GM21528 (cell line): Measurements from ENCODE around the gene LEPR.
"Not testable (repeated sequence)": the region's sequence is repeated elsewhere in the genome, so short reads cannot be mapped to it uniquely, and the experiment has no call there.

ENCODE experiments used
- ATAC-seq: cut with Tn5 transposase; IDR thresholded peaks from one replicate; pipeline ENCODE4 v1.9.1; 2021; ENCODE audit warnings: mild to moderate bottlenecking, moderate library complexity; ENCODE audit not compliant: unreplicated experiment, low FRiP score

LEPR gene, protein sequence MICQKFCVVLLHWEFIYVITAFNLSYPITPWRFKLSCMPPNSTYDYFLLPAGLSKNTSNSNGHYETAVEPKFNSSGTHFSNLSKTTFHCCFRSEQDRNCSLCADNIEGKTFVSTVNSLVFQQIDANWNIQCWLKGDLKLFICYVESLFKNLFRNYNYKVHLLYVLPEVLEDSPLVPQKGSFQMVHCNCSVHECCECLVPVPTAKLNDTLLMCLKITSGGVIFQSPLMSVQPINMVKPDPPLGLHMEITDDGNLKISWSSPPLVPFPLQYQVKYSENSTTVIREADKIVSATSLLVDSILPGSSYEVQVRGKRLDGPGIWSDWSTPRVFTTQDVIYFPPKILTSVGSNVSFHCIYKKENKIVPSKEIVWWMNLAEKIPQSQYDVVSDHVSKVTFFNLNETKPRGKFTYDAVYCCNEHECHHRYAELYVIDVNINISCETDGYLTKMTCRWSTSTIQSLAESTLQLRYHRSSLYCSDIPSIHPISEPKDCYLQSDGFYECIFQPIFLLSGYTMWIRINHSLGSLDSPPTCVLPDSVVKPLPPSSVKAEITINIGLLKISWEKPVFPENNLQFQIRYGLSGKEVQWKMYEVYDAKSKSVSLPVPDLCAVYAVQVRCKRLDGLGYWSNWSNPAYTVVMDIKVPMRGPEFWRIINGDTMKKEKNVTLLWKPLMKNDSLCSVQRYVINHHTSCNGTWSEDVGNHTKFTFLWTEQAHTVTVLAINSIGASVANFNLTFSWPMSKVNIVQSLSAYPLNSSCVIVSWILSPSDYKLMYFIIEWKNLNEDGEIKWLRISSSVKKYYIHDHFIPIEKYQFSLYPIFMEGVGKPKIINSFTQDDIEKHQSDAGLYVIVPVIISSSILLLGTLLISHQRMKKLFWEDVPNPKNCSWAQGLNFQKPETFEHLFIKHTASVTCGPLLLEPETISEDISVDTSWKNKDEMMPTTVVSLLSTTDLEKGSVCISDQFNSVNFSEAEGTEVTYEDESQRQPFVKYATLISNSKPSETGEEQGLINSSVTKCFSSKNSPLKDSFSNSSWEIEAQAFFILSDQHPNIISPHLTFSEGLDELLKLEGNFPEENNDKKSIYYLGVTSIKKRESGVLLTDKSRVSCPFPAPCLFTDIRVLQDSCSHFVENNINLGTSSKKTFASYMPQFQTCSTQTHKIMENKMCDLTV

DNA sequence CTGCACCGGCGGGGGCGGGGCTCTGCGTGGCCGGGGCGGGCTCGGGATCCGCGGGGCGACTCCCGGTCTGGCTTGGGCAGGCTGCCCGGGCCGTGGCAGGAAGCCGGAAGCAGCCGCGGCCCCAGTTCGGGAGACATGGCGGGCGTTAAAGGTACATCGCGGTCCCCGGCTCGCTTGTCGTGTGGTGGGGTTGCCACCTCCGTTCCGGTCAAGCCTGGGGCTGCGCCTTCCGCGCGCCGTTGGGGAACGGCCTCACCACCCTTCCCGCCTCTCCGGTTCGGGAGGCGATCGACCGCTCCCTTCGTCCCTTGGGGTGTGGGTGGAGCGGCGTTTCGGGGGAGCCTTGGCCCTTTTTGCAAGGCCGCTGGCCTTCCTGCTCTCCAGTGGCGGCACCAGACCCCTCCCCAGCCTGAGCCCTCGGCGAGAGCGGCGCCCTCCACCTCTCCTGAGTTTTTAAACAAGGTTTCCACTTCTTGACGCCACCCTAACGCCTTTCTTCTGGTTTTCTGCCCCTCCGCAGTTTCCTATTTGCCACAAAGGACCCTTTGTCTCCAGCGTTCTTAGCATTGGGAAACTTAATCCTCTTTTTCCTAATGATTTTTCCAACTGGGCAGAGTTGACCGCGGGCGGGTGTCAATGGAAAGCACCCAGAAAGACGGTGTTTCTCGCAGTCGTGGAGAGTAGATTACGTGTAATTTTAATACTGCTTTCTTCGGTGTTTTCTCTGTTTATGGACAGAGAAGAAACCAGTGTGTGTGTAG, at the start of gene LEPR, which contains the start of gene LEPROT:
LEPR (plus strand) TSS at position 79 of the 761 bp plus-strand sequence. CDS start 144,898 bp downstream, outside the sequence.
LEPROT (plus strand) TSS at position 79 of the 761 bp plus-strand sequence; CDS start at position 136, 57 bp downstream.
- peak; percentile 66 for ATAC-seq

DNA sequence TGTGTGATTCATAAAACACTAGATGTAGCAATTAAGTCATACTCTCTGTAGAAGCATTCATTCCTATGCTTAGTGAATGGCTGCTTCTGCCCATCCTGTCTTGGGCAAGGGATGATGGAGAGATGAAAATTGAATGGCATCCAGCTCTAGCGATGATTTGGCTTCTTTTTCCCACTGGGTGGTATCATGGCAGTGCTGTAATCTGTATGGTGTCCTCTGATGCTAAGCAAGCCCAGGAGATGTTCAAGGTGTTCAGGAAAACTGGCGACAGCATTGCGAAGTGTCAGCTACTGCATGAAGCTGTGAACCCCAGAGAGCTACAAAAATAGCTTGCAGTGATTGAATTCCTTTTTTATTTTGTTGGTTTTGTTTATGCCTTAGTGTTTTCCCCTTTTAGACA, 48.9 kb upstream of the LEPR start:
- ATAC-seq = no peak

DNA sequence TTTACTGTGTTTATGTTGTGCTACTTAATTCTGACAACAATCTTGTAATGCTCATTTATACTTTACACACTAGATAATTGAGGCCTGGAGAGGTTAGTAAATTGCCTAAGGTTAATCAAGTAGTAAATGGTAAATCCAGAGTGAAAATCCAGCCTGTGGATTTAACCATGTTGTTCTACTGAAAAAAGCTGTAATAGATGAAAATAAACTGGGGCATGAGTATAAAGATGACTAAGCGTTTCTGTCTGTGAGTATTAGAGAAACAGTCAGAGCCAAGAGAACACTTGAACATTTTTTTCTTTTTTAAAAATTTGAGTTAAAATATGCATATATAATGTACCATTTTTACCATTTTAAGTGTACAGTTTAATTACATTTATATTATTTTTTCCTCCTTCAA, 47.9 kb upstream of the LEPR start:
- no peak for ATAC-seq

DNA sequence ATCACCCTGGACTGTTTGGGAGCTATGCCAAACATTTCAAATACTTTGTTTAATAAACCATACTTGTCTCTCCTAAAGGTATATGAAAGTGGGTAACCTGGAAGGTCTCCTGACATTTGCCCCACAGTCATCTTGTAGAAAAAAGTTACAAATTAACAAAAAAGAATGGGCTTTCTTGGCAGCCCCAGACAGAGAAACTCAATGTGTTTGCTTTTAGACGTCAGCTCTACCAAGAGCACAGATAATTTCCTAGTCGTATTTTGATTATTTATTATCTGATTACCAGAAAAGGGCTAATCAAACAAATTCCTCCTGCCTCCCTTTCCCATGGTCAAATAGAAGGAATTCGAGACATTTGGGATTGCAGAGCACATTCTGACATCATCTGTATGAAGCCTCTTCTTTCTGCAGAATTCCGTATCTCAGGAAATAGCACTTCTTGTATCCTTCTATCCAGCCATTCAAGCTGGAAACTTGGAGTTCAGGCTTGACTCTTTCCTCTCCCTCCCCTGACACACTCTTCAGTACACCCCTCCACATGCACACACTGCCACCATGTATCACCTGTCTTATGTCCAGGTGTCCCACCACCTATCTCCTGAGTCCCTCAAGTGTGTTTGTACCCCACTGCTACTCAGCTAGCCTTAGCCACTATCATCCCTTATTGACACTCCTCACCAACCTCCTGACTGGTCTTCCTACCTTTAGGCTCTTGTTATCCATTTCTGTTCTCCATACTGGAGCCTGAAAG, 42.8 kb upstream of the LEPR start:
- ATAC-seq = no peak

DNA sequence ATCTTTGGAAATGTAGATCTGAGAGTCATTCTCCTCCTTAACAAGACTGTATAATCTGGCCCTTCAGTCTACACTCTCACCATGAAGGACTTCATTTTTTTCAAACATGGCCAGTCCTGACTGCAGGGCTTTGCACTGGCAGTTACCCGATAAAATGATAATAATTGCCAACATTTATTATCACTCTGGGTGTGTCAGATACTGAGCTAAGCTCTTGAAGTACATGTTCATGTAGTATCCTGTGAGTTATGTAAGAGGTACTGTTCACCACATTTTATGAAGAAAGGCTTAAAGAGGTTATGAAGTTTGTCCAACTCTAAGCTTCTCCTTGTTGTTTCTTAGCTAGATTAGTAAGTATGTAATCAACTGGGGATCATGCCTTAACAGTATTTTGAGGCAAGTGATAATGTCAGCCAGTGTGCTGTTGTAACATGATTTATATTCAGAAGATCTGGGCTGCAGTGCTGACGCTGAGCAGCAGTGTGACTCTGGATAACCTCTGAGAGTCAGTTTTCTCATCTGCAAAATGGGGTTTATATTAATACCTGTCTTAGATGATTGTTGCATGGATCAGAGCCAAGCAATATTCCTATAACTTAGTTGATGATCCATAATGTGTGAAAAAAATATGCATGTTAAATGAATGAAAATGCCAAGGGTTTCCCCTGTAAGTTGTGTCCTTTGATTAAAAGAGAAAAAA, 42.1 kb upstream of the LEPR start:
- ATAC-seq = no peak

DNA sequence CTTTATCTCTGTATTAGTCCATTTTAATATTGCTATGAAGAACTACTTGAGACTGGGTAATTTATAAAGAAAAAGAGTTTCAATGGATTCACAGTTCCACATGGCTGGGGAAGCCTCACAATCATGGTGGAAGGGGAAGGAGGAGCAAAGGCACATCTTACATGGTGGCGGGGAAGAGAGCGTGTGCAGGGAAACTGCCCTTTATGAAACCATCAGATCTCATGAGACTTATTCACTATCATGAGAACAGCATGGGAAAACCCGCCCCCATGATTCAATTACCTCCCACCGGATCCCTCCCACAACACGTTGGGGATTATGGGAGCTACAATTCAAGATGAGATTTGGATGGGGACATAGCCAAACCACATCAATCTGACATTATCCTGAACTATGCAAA, 36.0 kb upstream of the LEPR start:
- ATAC-seq = not testable (repeated sequence)

DNA sequence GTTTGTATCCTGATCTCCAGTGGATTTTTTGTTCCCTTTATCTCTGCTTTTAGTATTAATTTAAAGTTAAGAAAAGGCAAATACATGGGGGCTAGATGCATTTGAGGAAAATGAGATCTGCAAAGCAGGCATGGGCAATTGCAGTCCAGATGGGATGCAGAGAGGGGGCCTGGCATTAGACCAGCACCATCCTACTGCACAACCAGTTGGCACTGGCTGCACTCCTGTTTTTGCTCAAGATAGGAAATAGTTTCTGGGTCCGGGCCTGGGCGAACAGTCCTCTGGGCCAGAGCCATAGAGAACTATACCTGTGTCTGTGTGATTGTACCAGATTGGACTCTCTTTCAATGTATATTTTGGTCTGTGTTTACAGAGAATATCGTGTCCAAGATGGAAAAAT, 34.0 kb upstream of the LEPR start:
- ATAC-seq = no peak

DNA sequence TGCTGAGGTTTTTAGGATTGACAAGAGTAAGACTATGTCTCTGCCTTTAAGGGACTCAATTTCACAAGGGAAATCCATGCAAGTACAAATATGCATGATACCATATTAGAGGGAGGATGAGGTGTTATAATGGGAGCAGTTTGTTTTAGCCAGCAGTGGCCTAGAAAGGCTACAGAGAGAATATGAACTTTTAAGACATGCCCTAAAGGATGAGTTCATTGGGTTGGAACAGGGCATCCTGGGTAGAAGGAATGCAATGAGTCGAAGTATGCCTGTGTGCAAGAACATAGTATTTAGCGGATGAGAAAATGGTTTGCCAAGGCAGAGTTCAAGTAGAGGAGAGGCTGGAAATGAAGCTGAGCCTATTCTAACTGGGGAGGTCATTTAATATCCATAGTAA, 32.6 kb upstream of the LEPR start:
- ATAC-seq = no peak

DNA sequence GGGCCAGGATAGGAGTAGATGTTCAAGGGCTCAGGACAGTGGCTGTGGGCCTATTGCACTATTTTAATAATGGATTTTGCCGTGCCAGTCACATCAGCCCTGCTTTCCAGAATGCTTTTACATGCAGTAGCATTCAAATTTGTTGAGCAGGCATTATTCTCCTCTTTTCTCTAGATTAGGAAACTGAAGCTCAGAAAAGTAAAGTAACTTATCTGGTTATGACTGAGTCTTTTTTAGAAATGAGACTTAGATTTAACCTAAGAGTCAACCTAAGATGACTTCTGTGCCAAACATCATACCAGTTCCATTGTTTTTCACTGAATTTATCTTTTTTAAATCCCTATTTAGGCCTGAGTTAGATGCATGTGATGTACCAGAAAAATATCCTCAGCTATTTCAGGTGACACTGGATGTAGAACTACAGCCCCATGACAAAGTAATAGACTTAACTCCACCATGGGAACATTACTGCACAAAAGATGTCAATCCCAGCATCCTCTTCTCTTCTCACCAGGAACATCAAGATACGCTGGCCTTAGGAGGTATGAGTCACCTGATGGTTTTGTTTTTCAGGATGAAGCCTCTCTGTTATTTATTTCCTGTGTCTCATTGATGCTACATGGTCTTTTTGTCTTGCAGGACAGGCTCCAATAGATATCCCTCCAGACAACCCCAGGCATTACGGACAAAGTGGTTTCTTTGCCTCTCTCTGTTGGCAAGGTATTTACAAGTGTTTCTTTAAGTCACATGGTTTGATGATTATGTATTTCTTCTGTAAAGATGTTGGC, 31.4 kb upstream of the LEPR start:
- ATAC-seq = no peak

DNA sequence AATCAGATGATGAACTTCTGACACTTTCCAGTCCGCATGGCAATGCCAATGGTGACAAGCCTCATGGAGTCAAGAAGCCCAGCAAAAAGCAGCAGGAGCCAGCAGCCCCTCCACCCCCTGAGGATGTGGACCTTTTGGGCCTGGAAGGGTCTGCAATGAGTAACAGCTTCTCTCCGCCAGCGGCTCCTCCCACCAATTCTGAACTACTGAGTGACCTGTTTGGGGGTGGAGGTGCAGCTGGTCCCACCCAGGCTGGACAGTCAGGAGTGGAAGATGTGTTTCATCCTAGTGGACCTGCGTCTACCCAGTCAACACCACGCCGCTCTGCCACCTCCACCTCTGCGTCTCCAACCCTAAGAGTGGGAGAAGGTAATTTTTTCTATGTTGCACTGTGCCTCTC, 28.0 kb upstream of the LEPR start:
- no peak for ATAC-seq

DNA sequence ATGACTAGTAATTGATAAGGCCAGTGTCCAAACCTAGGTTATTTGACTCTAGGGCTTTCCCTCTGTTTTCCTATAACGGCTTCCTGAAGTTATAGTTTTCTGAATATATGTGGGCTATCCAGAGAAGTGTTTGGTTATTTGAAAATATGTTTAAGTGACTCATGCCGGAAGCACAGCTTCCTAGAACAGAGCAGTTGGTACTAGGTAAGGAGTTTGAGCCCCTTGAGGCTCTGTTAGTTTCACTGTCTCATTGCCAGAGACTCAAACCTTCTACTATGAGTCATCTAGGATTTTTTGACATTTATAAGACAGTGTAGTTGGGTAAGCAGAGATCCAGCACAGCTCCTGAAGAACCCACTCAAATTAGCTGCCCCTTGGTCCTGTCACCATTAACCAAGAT, 27.1 kb upstream of the LEPR start:
- peak; percentile 86 for ATAC-seq

DNA sequence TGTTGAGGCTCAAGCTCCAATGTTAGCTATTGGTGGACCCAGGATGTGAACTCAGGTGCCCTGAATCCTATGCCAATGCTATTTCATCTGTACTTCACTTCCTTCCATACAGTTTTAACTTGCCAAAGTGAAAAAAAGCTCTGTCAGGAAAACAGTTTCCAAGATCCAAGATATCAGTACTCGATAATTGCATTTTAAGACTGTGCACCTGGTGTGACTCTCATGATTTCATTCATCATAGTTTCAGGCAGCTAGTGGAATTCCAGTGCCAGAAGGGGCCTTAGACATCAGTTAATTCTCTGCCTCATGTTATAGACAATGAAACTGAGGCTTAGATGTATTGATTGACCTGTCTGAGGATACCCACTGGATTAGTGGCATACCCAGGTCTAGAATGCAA, 26.5 kb upstream of the LEPR start:
- peak; percentile 6 for ATAC-seq

DNA sequence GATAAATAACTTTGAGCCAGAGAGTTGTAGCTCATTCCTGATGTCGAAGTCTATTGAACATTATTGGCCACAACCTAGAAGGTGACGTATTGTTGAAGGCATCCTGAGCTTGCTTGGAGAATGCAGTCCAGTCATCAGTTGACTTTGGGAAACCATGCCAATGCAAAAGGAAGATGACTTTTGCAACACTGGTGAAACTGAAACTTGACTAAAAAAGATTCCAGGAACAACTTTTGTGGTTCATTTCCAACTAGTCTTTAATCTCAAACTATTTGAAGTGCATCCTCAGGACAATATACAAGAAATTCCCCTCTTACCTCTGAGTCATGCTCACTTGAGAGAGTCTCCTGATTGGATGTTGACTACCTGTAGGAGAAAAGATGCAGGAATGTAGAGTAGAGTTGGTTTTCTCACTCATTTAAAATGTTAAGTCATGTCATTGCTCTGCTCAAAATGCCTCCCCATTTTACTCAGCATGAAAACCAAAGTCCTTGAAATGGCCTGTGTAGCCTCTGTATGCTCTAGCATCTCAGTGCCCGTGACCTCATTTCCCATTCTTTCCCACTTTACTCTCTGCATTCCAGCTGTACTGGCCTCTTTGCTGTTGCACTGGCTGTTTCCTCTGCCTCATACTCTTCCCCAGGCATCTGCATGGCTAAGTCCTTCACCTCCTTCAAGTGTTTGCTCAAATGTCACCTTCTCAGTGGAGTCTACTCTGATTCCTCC, 24.4 kb upstream of the LEPR start:
- no peak for ATAC-seq

DNA sequence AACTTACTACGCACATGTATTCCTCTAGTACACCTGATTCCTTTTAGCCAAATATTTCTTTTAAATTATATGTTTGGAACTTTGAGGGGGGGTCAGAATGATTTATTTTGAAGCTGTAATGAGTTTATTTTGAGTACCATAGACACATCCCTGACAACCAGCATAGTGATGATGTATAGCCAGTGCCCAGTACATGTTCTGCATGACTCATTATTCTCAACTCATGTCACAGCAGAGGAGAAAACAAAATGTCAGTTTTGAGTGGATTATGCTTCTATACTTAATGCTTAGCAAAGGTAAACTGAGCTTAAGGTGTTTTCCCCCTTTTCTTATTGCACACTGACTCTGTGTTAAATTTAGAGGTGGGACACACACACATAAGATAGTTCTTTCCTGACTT, 22.4 kb upstream of the LEPR start:
- no peak for ATAC-seq

DNA sequence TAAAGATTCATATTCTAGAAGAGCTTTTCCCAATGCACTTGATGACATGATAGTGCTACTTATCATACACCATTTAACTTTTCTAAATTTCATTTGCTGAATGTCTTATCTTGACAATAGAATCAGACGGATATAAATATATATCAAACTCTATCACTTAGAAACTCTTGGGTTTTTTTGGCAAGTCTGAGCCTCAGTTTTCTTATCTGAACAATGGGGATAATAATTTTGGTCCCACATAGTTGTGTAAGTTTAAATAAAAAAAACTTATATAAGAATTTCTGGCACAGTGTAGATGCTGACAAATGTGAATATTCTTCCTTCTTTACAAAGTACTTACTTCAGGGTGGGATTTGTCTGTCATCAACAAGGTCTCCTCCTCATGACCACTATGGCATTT, 21.5 kb upstream of the LEPR start:
- no peak for ATAC-seq

DNA sequence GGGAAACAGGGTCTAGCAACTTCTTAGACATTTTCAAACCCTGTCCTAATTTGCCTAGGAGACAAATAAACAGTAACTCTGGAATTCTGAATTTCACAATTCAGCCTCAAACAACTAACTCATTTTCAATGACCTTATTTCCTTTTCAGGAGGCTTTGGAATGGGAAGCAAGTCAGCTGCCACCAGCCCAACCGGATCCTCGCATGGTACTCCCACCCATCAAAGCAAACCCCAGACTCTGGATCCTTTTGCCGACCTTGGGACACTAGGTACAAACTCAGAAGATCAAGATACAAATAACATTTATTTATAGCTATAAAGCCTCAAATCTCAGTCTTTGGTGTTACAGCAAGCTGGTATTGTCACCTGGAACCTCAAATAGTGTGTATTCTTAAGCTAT, 18.9 kb upstream of the LEPR start:
- no peak for ATAC-seq

DNA sequence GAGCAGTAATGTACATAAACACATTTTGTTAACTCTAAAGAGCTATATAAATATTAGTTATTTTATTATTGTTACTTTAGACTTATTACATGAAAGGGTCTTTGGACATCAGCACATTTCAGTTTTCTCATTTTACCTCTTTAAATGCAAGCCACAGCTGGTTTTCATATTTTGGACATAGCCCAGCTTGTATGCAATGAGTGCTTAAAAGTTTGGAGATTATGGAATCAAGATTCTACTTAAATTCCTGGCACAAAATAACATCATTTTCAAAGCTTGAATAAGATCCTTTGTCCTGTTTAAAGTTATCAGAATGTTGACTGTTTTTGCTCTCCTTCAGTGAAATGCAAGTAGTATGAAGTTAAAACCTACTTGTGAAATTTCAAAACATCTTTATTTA, 15.5 kb upstream of the LEPR start:
- ATAC-seq = no peak

DNA sequence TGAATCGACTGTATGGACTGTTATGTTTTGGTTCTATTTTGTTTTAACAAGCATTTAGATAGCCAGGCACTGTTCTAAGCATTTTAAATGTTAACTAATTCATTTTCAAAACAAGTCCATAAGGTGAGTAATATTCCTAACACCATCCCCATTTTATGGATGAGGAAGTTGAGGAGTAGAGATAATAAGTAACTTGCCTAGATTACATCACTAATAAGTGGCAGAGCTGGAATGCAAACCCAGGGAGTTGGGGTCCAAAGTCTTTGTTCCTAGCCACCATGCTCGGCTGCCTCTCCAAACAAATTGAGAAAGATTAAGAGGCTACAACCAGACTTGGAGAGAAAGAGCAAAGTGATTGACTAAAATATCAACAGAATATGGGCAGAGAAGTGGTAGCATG, 12.6 kb upstream of the LEPR start:
- no peak for ATAC-seq
